ENCODE results near the gene NMU.
"Not testable (repeated sequence)": the region's sequence is repeated elsewhere in the genome, so short reads cannot be mapped to it uniquely, and the experiment has no call there.

NMU gene

GRCh38 chr4:55635741-55636655, at the start of gene NMU:
Gene NMU, minus strand, starts transcription at chr4:55636298. Its CDS starts 106 bp downstream, at chr4:55636192.
- no peak for DNase-seq

- no peak for DNase-seq
These were observed 48.2 kb upstream of the NMU start for GRCh38 chr4:55684276-55684675.

GRCh38 chr4:55682797-55683196, 46.7 kb upstream of the NMU start:
- DNase-seq, result not testable (repeated sequence)

GRCh38 chr4:55682295-55682694, 46.2 kb upstream of the NMU start:
- DNase-seq, result no peak

GRCh38 chr4:55681430-55681829, 45.3 kb upstream of the NMU start:
- DNase-seq, result no peak

GRCh38 chr4:55675196-55675793, 39.2 kb upstream of the NMU start:
- DNase-seq, result no peak

- no peak for DNase-seq
These were observed 37.3 kb upstream of the NMU start for GRCh38 chr4:55673424-55673823.

GRCh38 chr4:55671667-55672066, 35.6 kb upstream of the NMU start:
- DNase-seq, result no peak

GRCh38 chr4:55670695-55671094, 34.6 kb upstream of the NMU start:
- DNase-seq, result no peak

- DNase-seq, result no peak
These were observed 32.4 kb upstream of the NMU start for GRCh38 chr4:55668449-55668848.

- DNase-seq, result no peak
These were observed 30.4 kb upstream of the NMU start for GRCh38 chr4:55666535-55666934.

GRCh38 chr4:55663145-55663544, 27.0 kb upstream of the NMU start:
- no peak for DNase-seq

GRCh38 chr4:55661398-55662056, 25.4 kb upstream of the NMU start:
- DNase-seq, result no peak

GRCh38 chr4:55658657-55659056, 22.6 kb upstream of the NMU start:
- no peak for DNase-seq

- no peak for DNase-seq
These were observed 18.0 kb upstream of the NMU start for GRCh38 chr4:55654131-55654530.

- no peak for DNase-seq
These were observed 14.4 kb upstream of the NMU start for GRCh38 chr4:55650483-55650882.

GRCh38 chr4:55637272-55637820, 1.2 kb upstream of the NMU start:
- DNase-seq, result no peak

- no peak for DNase-seq
These were observed 530 bp upstream of the NMU start for GRCh38 chr4:55636656-55636999.

- DNase-seq, result no peak
These were observed 816 bp downstream of the NMU start for GRCh38 chr4:55635282-55635681.

- DNase-seq, result no peak
These were observed 1.5 kb downstream of the NMU start for GRCh38 chr4:55634417-55635128.

GRCh38 chr4:55633903-55634302, 2.2 kb downstream of the NMU start:
- no peak for DNase-seq

GRCh38 chr4:55625835-55626234, 10.3 kb downstream of the NMU start:
- DNase-seq, result no peak

- not testable (repeated sequence) for DNase-seq
These were observed 12.0 kb downstream of the NMU start for GRCh38 chr4:55624063-55624462.
